K562 (cell line): ENCODE data around the gene FTO. TPM values are rescaled to one million over a fixed set of nuclear protein-coding genes. Genes with fewer than 3 reads are reported as not detected.

Experiments
- ATAC-seq: fragments of 200-7000 bp; cut with Tn5 transposase; 3 replicates; pipeline ENCODE4 v1.9.1; 2020; ENCODE audit warnings: moderate library complexity
- BruUV-seq: library from RNA; stranded (reverse); fragments of 400-500 nt; replicated peaks from 2 replicates; lab custom pipeline; 2021; lab: Mats Ljungman, UMichigan
- CTCF ChIA-PET: fragments of 300-600 bp; formaldehyde crosslinking; extraction: SDS; loops from one replicate; lab custom pipeline; 2021; ENCODE audit warnings: low intra/inter-chr PET ratio; lab: Yijun Ruan, JAX
- POLR2A ChIA-PET: fragments of 300-600, 350-650 bp; sonication (Branson Sonifier 250); formaldehyde crosslinking; extraction: SDS; loops from one replicate; lab custom pipeline; 2021; ENCODE audit warnings: antibody characterized with exemption, inconsistent platforms; lab: Yijun Ruan, JAX
- DNase-seq, 4 experiments: peaks; one replicate each; pipeline versions ENCODE4 v3.0.0 to v3.0.0-alpha.2; 2011 to 2018; ENCODE audit warnings: low spot score in 3 of 4, mixed read lengths in 3 of 4; ENCODE audit errors: extremely low read depth in 1 of 4
- FAIRE-seq: peaks from 2 replicates; lab custom pipeline; 2011; peaks lifted over from hg19 to GRCh38; lab: Jason Lieb, UNC
- H2AFZ ChIP-seq: 2 replicates; pipeline ENCODE4 v1.6.0; 2011; ENCODE audit warnings: low read depth, low read length, control low read depth, inconsistent platforms
- H3K27ac ChIP-seq: fragments of 200-600 bp; 3 replicates; pipeline ENCODE4 v1.8.0; 2011; ENCODE audit warnings: low read depth, mild to moderate bottlenecking, control low read depth, inconsistent platforms, low read length, moderate library complexity, mixed read lengths; ENCODE audit errors: extremely low read depth
- H3K27me3 ChIP-seq, 2 experiments: fragments of 300-600 bp in 1 of 2; 2 replicates in 1 of 2; 3 replicates in 1 of 2; pipeline versions ENCODE4 v1.6.0 to v1.8.0; 2011; ENCODE audit warnings: inconsistent platforms in 2 of 2, low read length in 2 of 2, mild to moderate bottlenecking in 1 of 2, mixed read lengths in 1 of 2, moderate library complexity in 1 of 2; ENCODE audit not compliant: control insufficient read depth in 2 of 2, insufficient read depth in 2 of 2
- H3K36me3 ChIP-seq: fragments of 300-600 bp; 3 replicates; pipeline ENCODE4 v1.8.0; 2011; ENCODE audit warnings: mild to moderate bottlenecking, low read length, inconsistent platforms; ENCODE audit not compliant: control insufficient read depth, insufficient read depth
- H3K4me1 ChIP-seq, 2 experiments: fragments of 200-600 bp in 1 of 2; replicated peaks in 1 of 2; 2 replicates in 1 of 2; 3 replicates in 1 of 2; pipeline versions ENCODE4 v1.5.1 to v1.8.0; 2011; ENCODE audit warnings: inconsistent platforms in 2 of 2, low read length in 2 of 2, mild to moderate bottlenecking in 1 of 2, mixed read lengths in 1 of 2, moderate library complexity in 1 of 2; ENCODE audit not compliant: control insufficient read depth in 2 of 2, insufficient read depth in 2 of 2
- H3K4me2 ChIP-seq: 2 replicates; pipeline ENCODE4 v1.6.1; 2011; ENCODE audit warnings: low read length, control low read depth, inconsistent platforms, mixed read lengths; ENCODE audit not compliant: insufficient read depth
- H3K4me3 ChIP-seq: fragments of 200-600 bp; sonication (generic), shearing (Covaris generic); 2 replicates; pipeline ENCODE4 v1.5.1; 2016; ENCODE audit warnings: control low read depth, inconsistent platforms
- H3K79me2 ChIP-seq: fragments of 200-600 bp; 3 replicates; pipeline ENCODE4 v1.8.0; 2011; ENCODE audit warnings: low read length, inconsistent platforms; ENCODE audit not compliant: control insufficient read depth, insufficient read depth
- H3K9ac ChIP-seq, 2 experiments: 2 replicates each; pipeline versions ENCODE4 v1.6.0 to v1.6.1; 2011; ENCODE audit warnings: low read depth in 2 of 2, low read length in 2 of 2, control low read depth in 1 of 2, inconsistent platforms in 1 of 2, mild to moderate bottlenecking in 1 of 2, mixed read lengths in 1 of 2; ENCODE audit not compliant: insufficient read depth in 1 of 2
- H3K9me1 ChIP-seq: one replicate; pipeline ENCODE4 v1.6.0; 2011; ENCODE audit warnings: inconsistent platforms, mild to moderate bottlenecking, low read length, moderate library complexity; ENCODE audit not compliant: control insufficient read depth, insufficient read depth
- H3K9me3 ChIP-seq: replicated peaks from 2 replicates; pipeline ENCODE4 v1.5.1; 2011; ENCODE audit warnings: low read depth, low read length, inconsistent platforms; ENCODE audit not compliant: control insufficient read depth, insufficient read depth
- H4K20me1 ChIP-seq: replicated peaks from 2 replicates; pipeline ENCODE4 v1.6.1; 2011; ENCODE audit warnings: low read length, inconsistent platforms, mixed read lengths; ENCODE audit not compliant: control insufficient read depth, insufficient read depth
- EZH2 ChIP-seq: IDR thresholded peaks from 2 replicates; pipeline ENCODE4 v1.6.1; 2012; ENCODE audit warnings: low read depth, mild to moderate bottlenecking, inconsistent platforms, low read length, borderline replicate concordance
- HNRNPK ChIP-seq: fragments of 200-400 bp; formaldehyde crosslinking; IDR thresholded peaks from one replicate; pipeline ENCODE4 v1.6.1; 2018; ENCODE audit warnings: mild to moderate bottlenecking, low read depth, low read length; ENCODE audit not compliant: poor library complexity, severe bottlenecking
- NBN ChIP-seq: fragments of 450-650 bp; IDR thresholded peaks from 2 replicates; pipeline ENCODE4 v1.6.1; 2016; ENCODE audit warnings: low read depth, mild to moderate bottlenecking
- PHF21A ChIP-seq: fragments of 450-650 bp; IDR thresholded peaks from 2 replicates; pipeline ENCODE4 v1.6.1; 2017; ENCODE audit warnings: low read depth, borderline replicate concordance
- TAF15 ChIP-seq: fragments of 200-400 bp; formaldehyde crosslinking; IDR thresholded peaks from 2 replicates; pipeline ENCODE4 v1.6.1; 2017; ENCODE audit warnings: mild to moderate bottlenecking, low read depth, low read length, moderate library complexity
- TRIM28 ChIP-seq: fragments of 450-650 bp; IDR thresholded peaks from 2 replicates; pipeline ENCODE4 v1.6.1; 2017
- ZBTB34 ChIP-seq: fragments of 250-450 bp; sonication (Bioruptor Pico); IDR thresholded peaks from 2 replicates; pipeline ENCODE4 v1.8.0; 2021; ENCODE audit warnings: mild to moderate bottlenecking, moderate library complexity
- ZKSCAN3 ChIP-seq: fragments of 250-450 bp; sonication (Bioruptor Pico); IDR thresholded peaks from 2 replicates; pipeline ENCODE4 v1.4.0; 2020
- ZNF165 ChIP-seq: fragments of 250-450 bp; sonication (Bioruptor Pico); IDR thresholded peaks from 2 replicates; pipeline ENCODE4 v1.4.0; 2020; ENCODE audit warnings: borderline replicate concordance
- WGBS: fragments of 100-300 bp; shearing (Covaris generic); methylation state at CpG from one replicate; pipeline ENCODE4 v1.1.6; 2016; ENCODE audit warnings: low coverage, mixed read lengths; ENCODE audit not compliant: insufficient coverage; ENCODE audit errors: missing lambda C conversion rate; 5-methylcytosine and 5-hydroxymethylcytosine counted together
- in situ Hi-C: fragments of 300-500 bp; cut with MboI; formaldehyde crosslinking; loops from 4 replicates; pipeline ENCODE4 v1.15.0; 2018; ENCODE audit warnings: inconsistent platforms, mixed read lengths
- intact Hi-C: fragments of 100-400 bp; cut with micrococcal nuclease; formaldehyde crosslinking; loops from 2 replicates; pipeline ENCODE4 v1.14.2; 2022
- polyA plus RNA-seq, 8 experiments: library from polyadenylated mRNA; depleted of rRNA in 4 of 8; stranded (reverse) in 5 of 8; unstranded in 3 of 8; fragments of >200 nt; fragmentation: Nextera tagmentation in 2 of 8; fragmentation: Illumina TruSeq in 1 of 8; extraction: Ambion mirVana in 2 of 8; extraction: Trizol in 1 of 8; gene quantifications; 2 replicates each; pipeline versions ENCODE4 v1.2.1 to v1.2.3, GENCODE V29; 2011 to 2014; ENCODE audit warnings: inconsistent platforms in 1 of 8, missing spikeins in 1 of 8
- total RNA-seq, 7 experiments: library from RNA; depleted of rRNA in 6 of 7; stranded (reverse); fragments of >200 nt in 6 of 7; fragmentation: Illumina TruSeq in 2 of 7; extraction: Trizol in 2 of 7; gene quantifications; 2 replicates each; pipeline versions ENCODE4 v1.2.1 to v1.2.3, GENCODE V29; 2011 to 2021; ENCODE audit warnings: low replicate concordance in 1 of 7
- TF ChIP-seq, protein P1 (sequence below): fragments of 450-650 bp; IDR thresholded peaks from 2 replicates; pipeline ENCODE4 v1.6.1; 2016; ENCODE audit warnings: antibody characterized with exemption

FTO gene
- total and polyA plus RNA-seq, 9 of the 15 experiments (the other 6 are each of a cell fraction or from before 2014, with no cell fraction given): 11.3 to 27.7 (median 25.5) TPM

GRCh38 chr16:53836142-53836541 lies 132.2 kb downstream of the FTO start:
- POLR2A ChIA-PET: interaction anchor here (0.6 to 0.9 kb wide), 3 partner anchors 11 to 1191 kb away, joined by 3 to 5 read pairs (median 4); no protein-coding TSS in a partner anchor
- no peaks in the 10 kb centered on the region for H4K20me1 ChIP-seq
- no TSS peak for BruUV-seq

More at GRCh38 chr16:53836142-53836541, 132.2 kb downstream of the FTO start:
- intact Hi-C loops (no loop called here), in situ Hi-C loops (no loop called here)
- CTCF ChIA-PET: no interaction called here
- Histone ChIP-seq H3K79me2 (no peaks in the 10 kb centered on the region), H3K9ac (no peak overlapping the region), H3K27ac (no peak overlapping the region), H3K27me3 (no peaks in the 10 kb centered on the region), H2AFZ (no peak overlapping the region), H3K4me2 (no peak overlapping the region), H3K9me1 (no peaks in the 10 kb centered on the region), H3K4me3 (no peak overlapping the region), H3K9me3 (no peaks in the 10 kb centered on the region), H3K4me1 (0 out of 5 replicates have a peak, but pooled peaks cover 0 to 3% of the 10 kb centered on the region in 2 experiments), H3K36me3 (no peaks in the 10 kb centered on the region)
- WGBS: 57% methylated on average over 3 of the region's 3 CpGs
- no peak for ATAC-seq
- no peak for DNase-seq
- TF ChIP-seq ZKSCAN3 (CRISPR knock-in tag) (no peak), HNRNPK (no peak), ZBTB34 (no peak), EZH2 (no peak), NBN (no peak), PHF21A (no peak), TRIM28 (no peak), ZNF165 (no peak), TAF15 (no peak)
- TF ChIP-seq, protein P1, sequence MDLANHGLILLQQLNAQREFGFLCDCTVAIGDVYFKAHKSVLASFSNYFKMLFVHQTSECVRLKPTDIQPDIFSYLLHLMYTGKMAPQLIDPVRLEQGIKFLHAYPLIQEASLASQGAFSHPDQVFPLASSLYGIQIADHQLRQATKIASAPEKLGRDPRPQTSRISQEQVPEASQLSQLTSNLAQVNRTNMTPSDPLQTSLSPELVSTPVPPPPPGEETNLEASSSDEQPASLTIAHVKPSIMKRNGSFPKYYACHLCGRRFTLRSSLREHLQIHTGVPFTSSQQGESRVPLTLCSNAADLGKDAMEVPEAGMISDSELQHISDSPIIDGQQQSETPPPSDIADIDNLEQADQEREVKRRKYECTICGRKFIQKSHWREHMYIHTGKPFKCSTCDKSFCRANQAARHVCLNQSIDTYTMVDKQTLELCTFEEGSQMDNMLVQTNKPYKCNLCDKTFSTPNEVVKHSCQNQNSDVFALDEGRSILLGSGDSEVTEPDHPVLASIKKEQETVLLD: no peak
- FAIRE-seq: no peak
